Stimulated activated effector memory CD8-positive, alpha-beta T cell treated with anti-CD3 and anti-CD28 coated beads, Interleukin-12 subunit alpha, Interleukin-12 subunit beta, amount 100 ng/mL, for 72 hours (primary cell): Measurements from ENCODE around the gene TICAM1.
"Not testable (repeated sequence)": the region's sequence is repeated elsewhere in the genome, so short reads cannot be mapped to it uniquely, and the experiment has no call there.

ENCODE experiments used
- ATAC-seq: fragments of 150-1000 bp; cut with Tn5 transposase; 2 replicates; pipeline ENCODE4 v1.10.0; 2021
- DNase-seq, 2 donors: peaks; one replicate each; pipeline ENCODE4 v3.0.0; 2021 to 2022; ENCODE audit warnings: low spot score in 2 of 2
- H3K27ac Mint-ChIP-seq: one replicate; pipeline ENCODE4 v1.8.0; 2022; ENCODE audit warnings: mild to moderate bottlenecking, mixed read lengths
- H3K36me3 Mint-ChIP-seq: one replicate; pipeline ENCODE4 v1.8.0; 2022; ENCODE audit warnings: mild to moderate bottlenecking, mixed read lengths
- H3K4me1 Mint-ChIP-seq: one replicate; pipeline ENCODE4 v1.8.0; 2022; ENCODE audit warnings: mixed read lengths
- H3K4me3 Mint-ChIP-seq: one replicate; pipeline ENCODE4 v1.8.0; 2022; ENCODE audit warnings: mild to moderate bottlenecking, mixed read lengths
- H3K9me3 Mint-ChIP-seq: one replicate; pipeline ENCODE4 v1.8.0; 2022; ENCODE audit warnings: mixed read lengths

The TICAM1 gene

GRCh38 chr19:4800591-4801081, 30.9 kb downstream of the TICAM1 start:
- Mint-ChIP-seq H3K4me1 (peaks cover 8% of the 10 kb centered on the region), H3K36me3 (peaks cover 48% of the 10 kb centered on the region)
- DNase-seq = no peak

GRCh38 chr19:4795400-4795799, 36.1 kb downstream of the TICAM1 start:
- DNase-seq = no peak
- Mint-ChIP-seq H3K27ac (peak overlapping the region; percentile 70), H3K36me3 (peaks cover 86% of the 10 kb centered on the region), H3K9me3 (no peaks in the 10 kb centered on the region), H3K4me3 (no peak overlapping the region), H3K4me1 (peaks cover 39% of the 10 kb centered on the region)
- no peak for ATAC-seq

More at GRCh38 chr19:4800591-4801081, 30.9 kb downstream of the TICAM1 start:
- no peaks in the 10 kb centered on the region for H3K9me3 Mint-ChIP-seq
- no peak for ATAC-seq
- no peak overlapping the region for H3K4me3 Mint-ChIP-seq
- no peak overlapping the region for H3K27ac Mint-ChIP-seq

GRCh38 chr19:4794971-4795370, 36.5 kb downstream of the TICAM1 start:
- DNase-seq (no peak), ATAC-seq (no peak)
- H3K36me3 Mint-ChIP-seq = peaks cover 82% of the 10 kb centered on the region
- H3K4me1 Mint-ChIP-seq = peaks cover 39% of the 10 kb centered on the region
- H3K9me3 Mint-ChIP-seq = no peaks in the 10 kb centered on the region
- H3K4me3 Mint-ChIP-seq = no peak overlapping the region
- H3K27ac Mint-ChIP-seq = peak overlapping the region; percentile 70

GRCh38 chr19:4793278-4793677, 38.2 kb downstream of the TICAM1 start:
- H3K9me3 Mint-ChIP-seq, ATAC-seq, DNase-seq, H3K27ac Mint-ChIP-seq: not testable (repeated sequence)
- peak overlapping the region; percentile 79 for H3K4me3 Mint-ChIP-seq
- H3K4me1 Mint-ChIP-seq = peaks cover 39% of the 10 kb centered on the region
- peaks cover 65% of the 10 kb centered on the region for H3K36me3 Mint-ChIP-seq

GRCh38 chr19:4792866-4793195, 38.7 kb downstream of the TICAM1 start:
- not testable (repeated sequence) for H3K9me3 Mint-ChIP-seq, DNase-seq, ATAC-seq
- Mint-ChIP-seq H3K36me3 (peaks cover 60% of the 10 kb centered on the region), H3K4me3 (peak overlapping the region; percentile 79), H3K4me1 (peaks cover 39% of the 10 kb centered on the region), H3K27ac (peak overlapping the region; percentile 90)

- not testable (repeated sequence) for H3K9me3 Mint-ChIP-seq, DNase-seq, ATAC-seq
- Mint-ChIP-seq H3K4me3 (peak overlapping the region; percentile 79), H3K36me3 (peaks cover 54% of the 10 kb centered on the region), H3K27ac (peak overlapping the region; percentile 90), H3K4me1 (peaks cover 39% of the 10 kb centered on the region)
Observed at GRCh38 chr19:4792019-4792865, 39.3 kb downstream of the TICAM1 start.

GRCh38 chr19:4791183-4792018, 40.1 kb downstream of the TICAM1 start, which contains the start of gene FEM1A:
Gene FEM1A (plus strand): TSS chr19:4791734. CDS start chr19:4791855, 121 bp downstream.
- ATAC-seq (peak; percentile 96), DNase-seq (peak; percentile 98 to 99)
- Mint-ChIP-seq H3K36me3 (peaks cover 46% of the 10 kb centered on the region), H3K4me1 (peaks cover 33% of the 10 kb centered on the region), H3K9me3 (no peaks in the 10 kb centered on the region), H3K27ac (peak within 1 kb of the TSS; percentile 90), H3K4me3 (peak within 1 kb of the TSS; percentile 79)

- ATAC-seq, H3K4me3 Mint-ChIP-seq, H3K27ac Mint-ChIP-seq, H3K4me1 Mint-ChIP-seq, DNase-seq, H3K9me3 Mint-ChIP-seq, H3K36me3 Mint-ChIP-seq: not testable (repeated sequence)
Observed at GRCh38 chr19:4786412-4787016, 45.0 kb downstream of the TICAM1 start.

- no peaks in the 10 kb centered on the region for H3K9me3 Mint-ChIP-seq
- ATAC-seq (no peak), DNase-seq (no peak)
- H3K4me3 Mint-ChIP-seq = no peak overlapping the region
- no peaks in the 10 kb centered on the region for H3K4me1 Mint-ChIP-seq
- no peak overlapping the region for H3K27ac Mint-ChIP-seq
- H3K36me3 Mint-ChIP-seq = no peaks in the 10 kb centered on the region
Observed at GRCh38 chr19:4781801-4782200, 49.7 kb downstream of the TICAM1 start.

- no peak overlapping the region for H3K27ac Mint-ChIP-seq
- DNase-seq = no peak
- H3K4me3 Mint-ChIP-seq = no peak overlapping the region
- ATAC-seq = no peak
- H3K4me1 Mint-ChIP-seq = no peaks in the 10 kb centered on the region
- no peaks in the 10 kb centered on the region for H3K36me3 Mint-ChIP-seq
- no peaks in the 10 kb centered on the region for H3K9me3 Mint-ChIP-seq
Observed at GRCh38 chr19:4780860-4781259, 50.7 kb downstream of the TICAM1 start.

GRCh38 chr19:4778124-4778523, 53.4 kb downstream of the TICAM1 start:
- H3K9me3 Mint-ChIP-seq, H3K4me1 Mint-ChIP-seq, H3K27ac Mint-ChIP-seq, H3K36me3 Mint-ChIP-seq, H3K4me3 Mint-ChIP-seq, ATAC-seq, DNase-seq: not testable (repeated sequence)

GRCh38 chr19:4776436-4777211, 54.9 kb downstream of the TICAM1 start:
- Mint-ChIP-seq H3K9me3 (no peaks in the 10 kb centered on the region), H3K27ac (no peak overlapping the region), H3K36me3 (no peaks in the 10 kb centered on the region), H3K4me1 (no peaks in the 10 kb centered on the region), H3K4me3 (no peak overlapping the region)
- DNase-seq = no peak
- no peak for ATAC-seq

GRCh38 chr19:4775627-4776152, 55.8 kb downstream of the TICAM1 start:
- no peak overlapping the region for H3K4me3 Mint-ChIP-seq
- H3K4me1 Mint-ChIP-seq = no peaks in the 10 kb centered on the region
- ATAC-seq (no peak), DNase-seq (no peak)
- no peaks in the 10 kb centered on the region for H3K36me3 Mint-ChIP-seq
- no peak overlapping the region for H3K27ac Mint-ChIP-seq
- H3K9me3 Mint-ChIP-seq = no peaks in the 10 kb centered on the region

GRCh38 chr19:4774136-4774535, 57.4 kb downstream of the TICAM1 start:
- no peaks in the 10 kb centered on the region for H3K4me1 Mint-ChIP-seq
- ATAC-seq (no peak), DNase-seq (no peak)
- peaks cover 5% of the 10 kb centered on the region for H3K36me3 Mint-ChIP-seq
- H3K27ac Mint-ChIP-seq = no peak overlapping the region
- H3K9me3 Mint-ChIP-seq = no peaks in the 10 kb centered on the region
- no peak overlapping the region for H3K4me3 Mint-ChIP-seq
